ENCODE data around the gene LINGO1.

DNA sequence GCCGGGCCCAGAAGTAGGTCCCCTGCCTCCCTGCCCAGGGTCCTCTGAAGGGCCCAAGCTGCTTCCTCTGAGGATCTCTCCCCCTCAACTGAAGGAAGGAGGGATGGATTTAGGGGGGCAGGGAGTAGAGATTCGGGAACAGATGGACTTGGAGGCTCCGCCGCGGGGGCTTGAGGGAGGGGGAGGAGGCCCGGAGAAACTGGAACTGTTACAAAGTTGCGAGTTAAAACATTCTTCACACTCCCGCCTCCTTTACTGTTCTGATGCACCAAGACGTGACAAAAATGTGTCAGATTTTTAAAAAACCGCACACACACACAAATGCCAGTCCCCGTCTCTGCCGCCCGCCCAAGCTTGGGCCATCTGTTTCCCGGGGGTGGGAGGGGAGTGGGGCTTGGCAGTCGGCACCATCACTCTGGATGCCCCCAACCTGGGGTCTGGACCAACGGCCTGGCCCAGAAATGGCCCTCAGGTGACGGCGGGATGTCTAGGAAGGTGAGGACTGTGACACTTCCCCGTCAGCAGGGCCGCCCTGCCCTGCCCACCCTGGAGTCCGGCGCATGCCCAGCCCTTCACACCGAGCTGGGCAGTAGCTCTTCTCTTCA, 25.0 kb upstream of the LINGO1 start:
- TF ChIP-seq MAFK (IDR thresholded peaks at IDR 0.05; ENCODE audit: low read depth, low read length) = no peak
- TF ChIP-seq, protein P1, sequence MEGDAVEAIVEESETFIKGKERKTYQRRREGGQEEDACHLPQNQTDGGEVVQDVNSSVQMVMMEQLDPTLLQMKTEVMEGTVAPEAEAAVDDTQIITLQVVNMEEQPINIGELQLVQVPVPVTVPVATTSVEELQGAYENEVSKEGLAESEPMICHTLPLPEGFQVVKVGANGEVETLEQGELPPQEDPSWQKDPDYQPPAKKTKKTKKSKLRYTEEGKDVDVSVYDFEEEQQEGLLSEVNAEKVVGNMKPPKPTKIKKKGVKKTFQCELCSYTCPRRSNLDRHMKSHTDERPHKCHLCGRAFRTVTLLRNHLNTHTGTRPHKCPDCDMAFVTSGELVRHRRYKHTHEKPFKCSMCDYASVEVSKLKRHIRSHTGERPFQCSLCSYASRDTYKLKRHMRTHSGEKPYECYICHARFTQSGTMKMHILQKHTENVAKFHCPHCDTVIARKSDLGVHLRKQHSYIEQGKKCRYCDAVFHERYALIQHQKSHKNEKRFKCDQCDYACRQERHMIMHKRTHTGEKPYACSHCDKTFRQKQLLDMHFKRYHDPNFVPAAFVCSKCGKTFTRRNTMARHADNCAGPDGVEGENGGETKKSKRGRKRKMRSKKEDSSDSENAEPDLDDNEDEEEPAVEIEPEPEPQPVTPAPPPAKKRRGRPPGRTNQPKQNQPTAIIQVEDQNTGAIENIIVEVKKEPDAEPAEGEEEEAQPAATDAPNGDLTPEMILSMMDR (IDR thresholded peaks at IDR 0.05; ENCODE audit: control extremely low read depth in 1 of 3, insufficient read depth in 1 of 3, low read depth in 1 of 3, low read length in 3 of 3) = no peak
- no peak for TF ChIP-seq SP4 (IDR thresholded peaks at IDR 0.05; ENCODE audit: low read length)
- no peak for TF ChIP-seq BACH1 (IDR thresholded peaks at IDR 0.05; ENCODE audit: low read length)
- TF ChIP-seq TCF12 (IDR thresholded peaks at IDR 0.05; ENCODE audit: low read depth, low read length) = no peak
- no peak for TF ChIP-seq EGR1 (IDR thresholded peaks at IDR 0.05; ENCODE audit: borderline replicate concordance, low read depth, low read length)
- no peak for TF ChIP-seq KDM4A (IDR thresholded peaks at IDR 0.05; ENCODE audit: low read depth, low read length, severe bottlenecking)
- TF ChIP-seq PHF8 (conservative IDR thresholded peaks at IDR 0.05; ENCODE audit: low read depth, low read length) = no peak
- TF ChIP-seq, protein P2, sequence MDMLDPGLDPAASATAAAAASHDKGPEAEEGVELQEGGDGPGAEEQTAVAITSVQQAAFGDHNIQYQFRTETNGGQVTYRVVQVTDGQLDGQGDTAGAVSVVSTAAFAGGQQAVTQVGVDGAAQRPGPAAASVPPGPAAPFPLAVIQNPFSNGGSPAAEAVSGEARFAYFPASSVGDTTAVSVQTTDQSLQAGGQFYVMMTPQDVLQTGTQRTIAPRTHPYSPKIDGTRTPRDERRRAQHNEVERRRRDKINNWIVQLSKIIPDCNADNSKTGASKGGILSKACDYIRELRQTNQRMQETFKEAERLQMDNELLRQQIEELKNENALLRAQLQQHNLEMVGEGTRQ (IDR thresholded peaks at IDR 0.05; ENCODE audit: low read length) = no peak

Data from H1 (cell line).